B cell (primary cell): ENCODE results near the gene DLGAP4. TPM values are rescaled to one million over a fixed set of nuclear protein-coding genes. Genes with fewer than 3 reads are reported as not detected.

Source experiments
- ATAC-seq: fragments of 200-7000 bp; cut with Tn5 transposase; one replicate; pipeline ENCODE4 v1.10.0; 2021; ENCODE audit warnings: low read depth, mild to moderate bottlenecking, moderate number of reproducible peaks, moderate library complexity
- CTCF ChIA-PET: fragments of 350-600 bp; sonication (Branson Sonifier 250); formaldehyde crosslinking; loops from one replicate; lab custom pipeline; 2021; ENCODE audit warnings: antibody characterized with exemption, inconsistent platforms; lab: Charles Lee
- POLR2A ChIA-PET: fragments of 350-600 bp; sonication (Branson Sonifier 250); formaldehyde crosslinking; loops from one replicate; lab custom pipeline; 2021; ENCODE audit warnings: antibody characterized with exemption; lab: Charles Lee
- DNase-seq: peaks from one replicate; pipeline ENCODE4 v3.0.0; 2013
- H2AFZ ChIP-seq: 2 replicates; pipeline ENCODE4 v1.6.1; 2012; ENCODE audit warnings: mild to moderate bottlenecking, low read depth, low read length; ENCODE audit not compliant: insufficient read depth, poor library complexity, severe bottlenecking
- H3K27ac ChIP-seq, 2 donors: 1 replicate in 1 of 2; 2 replicates in 1 of 2; pipeline ENCODE4 v1.5.1; 2012 to 2013; ENCODE audit warnings: low read length in 2 of 2, mild to moderate bottlenecking in 2 of 2, moderate library complexity in 1 of 2
- H3K27me3 ChIP-seq, 4 experiments: fragments of 200-600 bp in 1 of 4; sonication (generic) in 1 of 4; replicated peaks in 1 of 4; 1 replicate in 2 of 4; 2 replicates in 2 of 4; pipeline versions ENCODE4 v1.6.1 to v1.7.0; 2013 to 2016; ENCODE audit warnings: low read length in 3 of 4, mild to moderate bottlenecking in 2 of 4, mixed read lengths in 1 of 4, moderate library complexity in 1 of 4; ENCODE audit not compliant: insufficient read depth in 4 of 4, control insufficient read depth in 3 of 4; ENCODE audit errors: control extremely low read depth in 1 of 4
- H3K36me3 ChIP-seq, 2 experiments: replicated peaks in 1 of 2; 1 replicate in 1 of 2; 2 replicates in 1 of 2; pipeline versions ENCODE4 v1.6.1 to v1.7.1; 2013; ENCODE audit warnings: low read length in 1 of 2; ENCODE audit not compliant: insufficient read depth in 2 of 2, control insufficient read depth in 1 of 2; ENCODE audit errors: control extremely low read depth in 1 of 2, extremely low read depth in 1 of 2
- H3K4me1 ChIP-seq, 2 donors: fragments of 200-600 bp in 1 of 2; sonication (generic) in 1 of 2; 1 replicate in 1 of 2; 2 replicates in 1 of 2; pipeline versions ENCODE4 v1.5.1 to v1.6.1; 2013 to 2017; ENCODE audit warnings: low read length in 2 of 2; ENCODE audit not compliant: control insufficient read depth in 2 of 2, insufficient read depth in 2 of 2
- H3K4me2 ChIP-seq: replicated peaks from 2 replicates; pipeline ENCODE3; 2012; ENCODE audit warnings: mild to moderate bottlenecking, low read depth, low read length; ENCODE audit not compliant: poor library complexity, severe bottlenecking
- H3K4me3 ChIP-seq, 5 experiments: fragments of 200-600 bp in 1 of 5; sonication (generic) in 1 of 5; 1 replicate in 3 of 5; 2 replicates in 2 of 5; pipeline versions ENCODE4 v1.5.1 to v1.7.0; 2011 to 2016; ENCODE audit warnings: low read length in 4 of 5, mild to moderate bottlenecking in 4 of 5, low read depth in 2 of 5, control low read depth in 1 of 5, moderate library complexity in 1 of 5; ENCODE audit not compliant: insufficient read depth in 1 of 5; ENCODE audit errors: control extremely low read depth in 1 of 5, extremely low read depth in 1 of 5
- H3K79me2 ChIP-seq: fragments of 200-600 bp; sonication (generic); one replicate; pipeline ENCODE4 v1.6.0; 2016; ENCODE audit warnings: low read length; ENCODE audit not compliant: control insufficient read depth, insufficient read depth
- H3K9ac ChIP-seq: fragments of 200-600 bp; sonication (generic); 2 replicates; pipeline ENCODE4 v1.6.1; 2017; ENCODE audit warnings: mild to moderate bottlenecking, low read length, moderate library complexity
- H3K9me3 ChIP-seq, 3 donors: one replicate each; pipeline versions ENCODE4 v1.6.1 to v1.7.1; 2013; ENCODE audit warnings: low read length in 2 of 3; ENCODE audit not compliant: control insufficient read depth in 2 of 3, insufficient read depth in 1 of 3; ENCODE audit errors: control extremely low read depth in 1 of 3
- H4K20me1 ChIP-seq: 2 replicates; pipeline ENCODE4 v1.6.0; 2012; ENCODE audit warnings: mild to moderate bottlenecking, low read length; ENCODE audit not compliant: insufficient read depth, control insufficient read depth, poor library complexity, severe bottlenecking
- H3K27ac Mint-ChIP-seq: one replicate; pipeline ENCODE4 v1.8.0; 2021; ENCODE audit warnings: mixed read lengths
- H3K27me3 Mint-ChIP-seq: one replicate; pipeline ENCODE4 v1.8.0; 2021; ENCODE audit warnings: mixed read lengths
- H3K4me1 Mint-ChIP-seq: one replicate; pipeline ENCODE4 v1.8.0; 2021; ENCODE audit warnings: mixed read lengths
- H3K4me3 Mint-ChIP-seq: one replicate; pipeline ENCODE4 v1.8.0; 2021; ENCODE audit warnings: mixed read lengths
- H3K9me3 Mint-ChIP-seq: one replicate; pipeline ENCODE4 v1.8.0; 2022; ENCODE audit warnings: mixed read lengths; ENCODE audit not compliant: insufficient read depth
- EZH2 ChIP-seq: IDR thresholded peaks from 2 replicates; pipeline ENCODE4 v1.6.1; 2012; ENCODE audit warnings: borderline replicate concordance, low read depth, mild to moderate bottlenecking, moderate library complexity, low read length; ENCODE audit not compliant: insufficient read depth, poor library complexity, severe bottlenecking
- WGBS: methylation state at CpG from one replicate; pipeline ENCODE4 v1.1.5; 2013; ENCODE audit warnings: missing lambda C conversion rate; ENCODE audit not compliant: insufficient coverage; 5-methylcytosine and 5-hydroxymethylcytosine counted together
- intact Hi-C: fragments of 100-400 bp; cut with micrococcal nuclease; formaldehyde crosslinking; loops from one replicate; pipeline ENCODE4 v1.10.0; 2022
- polyA plus RNA-seq: library from polyadenylated mRNA; depleted of rRNA; stranded (reverse); fragments of >200 nt; gene quantifications from 2 replicates; pipeline ENCODE4 v1.2.3, GENCODE V29; 2012
- total RNA-seq, 2 donors: library from RNA; stranded (reverse); fragments of 120-200 nt in 1 of 2; gene quantifications; 1 replicate in 1 of 2; 2 replicates in 1 of 2; pipeline versions ENCODE4 v1.2.3 to v1.2.4, GENCODE V29; 2013 to 2022
- TF ChIP-seq, protein P1 (sequence below): fragments of 200-600 bp; IDR thresholded peaks from one replicate; pipeline ENCODE4 v1.8.0; 2022; ENCODE audit warnings: antibody characterized with exemption, mild to moderate bottlenecking

The DLGAP4 gene
- total and polyA plus RNA-seq, 2 donors (not counting 1 experiment from before 2014, with no cell fraction given): 68.8 to 87.8 TPM

DNA sequence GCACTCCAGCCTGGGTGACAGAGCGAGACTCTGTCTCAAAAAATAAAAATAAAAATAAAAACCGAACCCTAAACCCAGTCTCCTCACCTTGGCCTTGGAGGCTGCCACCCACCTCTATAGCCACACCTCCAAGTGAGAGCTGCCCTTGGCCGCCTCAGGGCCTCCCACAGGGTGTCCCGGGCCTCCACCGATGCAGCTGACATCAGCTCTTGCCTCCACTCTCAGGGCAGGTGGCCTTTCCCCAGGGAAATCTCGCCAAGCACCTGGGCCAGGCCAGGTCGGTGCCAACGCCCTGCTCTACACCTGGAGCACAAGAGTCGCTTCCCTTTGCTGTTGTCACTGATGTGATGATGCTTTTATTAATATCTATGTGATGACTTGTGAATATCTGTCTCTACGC, 226.2 kb downstream of the DLGAP4 start:
- no peaks in the 10 kb centered on the region for H3K4me1 ChIP-seq
- TF ChIP-seq, protein P1, sequence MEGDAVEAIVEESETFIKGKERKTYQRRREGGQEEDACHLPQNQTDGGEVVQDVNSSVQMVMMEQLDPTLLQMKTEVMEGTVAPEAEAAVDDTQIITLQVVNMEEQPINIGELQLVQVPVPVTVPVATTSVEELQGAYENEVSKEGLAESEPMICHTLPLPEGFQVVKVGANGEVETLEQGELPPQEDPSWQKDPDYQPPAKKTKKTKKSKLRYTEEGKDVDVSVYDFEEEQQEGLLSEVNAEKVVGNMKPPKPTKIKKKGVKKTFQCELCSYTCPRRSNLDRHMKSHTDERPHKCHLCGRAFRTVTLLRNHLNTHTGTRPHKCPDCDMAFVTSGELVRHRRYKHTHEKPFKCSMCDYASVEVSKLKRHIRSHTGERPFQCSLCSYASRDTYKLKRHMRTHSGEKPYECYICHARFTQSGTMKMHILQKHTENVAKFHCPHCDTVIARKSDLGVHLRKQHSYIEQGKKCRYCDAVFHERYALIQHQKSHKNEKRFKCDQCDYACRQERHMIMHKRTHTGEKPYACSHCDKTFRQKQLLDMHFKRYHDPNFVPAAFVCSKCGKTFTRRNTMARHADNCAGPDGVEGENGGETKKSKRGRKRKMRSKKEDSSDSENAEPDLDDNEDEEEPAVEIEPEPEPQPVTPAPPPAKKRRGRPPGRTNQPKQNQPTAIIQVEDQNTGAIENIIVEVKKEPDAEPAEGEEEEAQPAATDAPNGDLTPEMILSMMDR: no peak
- no peak for TF ChIP-seq EZH2
- no peak overlapping the region for H3K27ac ChIP-seq
- no peaks in the 10 kb centered on the region for H3K9me3 Mint-ChIP-seq
- H3K27me3 Mint-ChIP-seq: no peaks in the 10 kb centered on the region
- ChIA-PET POLR2A (no interaction called here), CTCF (no interaction called here)
- H3K4me3 Mint-ChIP-seq: no peak overlapping the region
- no peaks in the 10 kb centered on the region for H4K20me1 ChIP-seq
- no peaks in the 10 kb centered on the region for H3K27me3 ChIP-seq
- H3K36me3 ChIP-seq: peaks cover 0 to 8% of the 10 kb centered on the region in 2 experiments
- no peak overlapping the region for H3K4me3 ChIP-seq
- intact Hi-C loops: no loop called here
- DNase-seq (no peak), ATAC-seq (no peak)
- no peaks in the 10 kb centered on the region for H3K79me2 ChIP-seq
- 74% methylated on average over 9 of the region's 10 CpGs for WGBS
- H3K4me2 ChIP-seq: no peak overlapping the region
- H3K27ac Mint-ChIP-seq: no peak overlapping the region
- no peak overlapping the region for H3K9ac ChIP-seq
- H2AFZ ChIP-seq: no peak overlapping the region
- H3K4me1 Mint-ChIP-seq: peaks cover 1% of the 10 kb centered on the region
- H3K9me3 ChIP-seq: no peaks in the 10 kb centered on the region

DNA sequence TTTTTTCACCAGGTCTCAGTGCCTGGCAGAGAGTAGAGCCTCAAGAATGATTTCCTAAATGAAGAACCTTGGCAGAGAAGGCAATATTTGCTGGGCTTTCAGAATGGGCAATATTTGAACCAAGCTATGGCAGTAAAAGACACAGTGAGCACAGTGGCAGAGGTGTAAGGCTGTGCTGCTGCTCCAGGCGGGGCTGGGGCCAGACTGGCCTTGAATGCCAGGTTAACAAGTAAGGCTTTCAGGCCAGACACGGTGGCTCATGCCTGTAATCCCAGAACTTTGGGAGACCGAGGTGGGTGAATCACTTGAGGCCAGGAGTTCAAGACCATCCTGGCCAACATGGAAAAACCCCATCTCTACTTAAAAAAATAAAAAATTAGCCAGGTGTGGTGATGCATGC, 226.7 kb downstream of the DLGAP4 start:
- peaks cover 0 to 4% of the 10 kb centered on the region in 2 experiments for H3K36me3 ChIP-seq
- peaks cover 1% of the 10 kb centered on the region for H3K4me1 Mint-ChIP-seq
- H3K4me3 Mint-ChIP-seq: no peak overlapping the region
- CTCF ChIA-PET: no interaction called here
- H3K4me1 ChIP-seq: no peaks in the 10 kb centered on the region
- 100% methylated on average over 2 of the region's 3 CpGs for WGBS
- no peak overlapping the region for H3K27ac ChIP-seq
- ATAC-seq: no peak
- no peaks in the 10 kb centered on the region for H3K27me3 ChIP-seq
- no peaks in the 10 kb centered on the region for H3K79me2 ChIP-seq
- POLR2A ChIA-PET: no interaction called here
- H3K27ac Mint-ChIP-seq: no peak overlapping the region
- intact Hi-C loops: no loop called here
- H2AFZ ChIP-seq: no peak overlapping the region
- H3K9ac ChIP-seq: no peak overlapping the region
- TF ChIP-seq, protein P1: no peak
- no peak for TF ChIP-seq EZH2
- no peaks in the 10 kb centered on the region for H3K9me3 Mint-ChIP-seq
- H3K4me2 ChIP-seq: no peak overlapping the region
- H3K4me3 ChIP-seq: no peak overlapping the region
- DNase-seq: no peak
- H3K27me3 Mint-ChIP-seq: no peaks in the 10 kb centered on the region
- H3K9me3 ChIP-seq: no peaks in the 10 kb centered on the region
- no peaks in the 10 kb centered on the region for H4K20me1 ChIP-seq
